ENCODE results near the gene PNMA8A.
"Not testable (repeated sequence)": the region's sequence is repeated elsewhere in the genome, so short reads cannot be mapped to it uniquely, and the experiment has no call there.

Gene PNMA8A, protein sequence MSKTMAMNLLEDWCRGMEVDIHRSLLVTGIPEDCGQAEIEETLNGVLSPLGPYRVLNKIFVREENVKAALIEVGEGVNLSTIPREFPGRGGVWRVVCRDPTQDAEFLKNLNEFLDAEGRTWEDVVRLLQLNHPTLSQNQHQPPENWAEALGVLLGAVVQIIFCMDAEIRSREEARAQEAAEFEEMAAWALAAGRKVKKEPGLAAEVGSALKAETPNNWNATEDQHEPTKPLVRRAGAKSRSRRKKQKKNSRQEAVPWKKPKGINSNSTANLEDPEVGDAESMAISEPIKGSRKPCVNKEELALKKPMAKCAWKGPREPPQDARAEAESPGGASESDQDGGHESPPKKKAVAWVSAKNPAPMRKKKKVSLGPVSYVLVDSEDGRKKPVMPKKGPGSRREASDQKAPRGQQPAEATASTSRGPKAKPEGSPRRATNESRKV

DNA sequence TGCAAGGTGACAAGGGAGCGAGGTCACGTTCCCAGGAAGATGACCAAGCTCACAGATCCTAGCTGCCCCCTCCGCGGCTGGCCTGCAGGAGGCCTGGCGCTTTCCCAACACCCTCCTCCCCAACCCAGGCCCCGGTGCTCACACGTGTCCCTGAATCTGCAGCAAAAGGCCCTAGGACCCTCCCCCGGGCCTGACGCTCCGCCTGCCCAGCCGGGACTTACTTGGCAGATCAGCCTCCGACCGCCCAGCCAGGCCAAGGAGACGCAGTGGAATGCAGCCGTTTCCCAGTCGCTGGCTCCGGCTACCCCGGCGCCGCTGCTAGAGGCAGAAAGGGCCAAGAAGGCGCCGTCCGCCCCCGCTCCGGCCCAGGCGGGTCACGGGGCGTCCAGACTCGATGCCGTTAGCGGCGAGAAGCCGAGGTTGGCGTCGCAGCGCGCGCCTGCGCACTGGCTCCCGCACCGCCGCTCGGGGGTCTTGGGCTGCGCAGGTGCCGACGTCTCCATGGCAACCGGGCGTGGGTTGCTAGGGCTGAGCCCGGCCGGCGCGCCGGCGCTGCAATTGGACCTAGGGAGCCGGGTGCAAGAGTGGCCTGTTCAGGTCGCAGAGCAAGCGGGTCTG is at the start of gene PNMA8A:
PNMA8A (minus strand) TSS at position 448 of the 618 bp plus-strand sequence. CDS start 528 bp downstream, outside the sequence.
- DNase-seq = no peak

GRCh38 chr19:46520616-46521015 is 49.3 kb upstream of the PNMA8A start:
- no peak for DNase-seq

GRCh38 chr19:46517471-46517870 is 46.1 kb upstream of the PNMA8A start:
- no peak for DNase-seq

- peak; percentile 75 for DNase-seq
Observed at GRCh38 chr19:46515879-46516350, 44.6 kb upstream of the PNMA8A start.

- no peak for DNase-seq
Observed at GRCh38 chr19:46515290-46515609, 43.9 kb upstream of the PNMA8A start.

GRCh38 chr19:46514589-46515289 is 43.4 kb upstream of the PNMA8A start:
- no peak for DNase-seq

DNA sequence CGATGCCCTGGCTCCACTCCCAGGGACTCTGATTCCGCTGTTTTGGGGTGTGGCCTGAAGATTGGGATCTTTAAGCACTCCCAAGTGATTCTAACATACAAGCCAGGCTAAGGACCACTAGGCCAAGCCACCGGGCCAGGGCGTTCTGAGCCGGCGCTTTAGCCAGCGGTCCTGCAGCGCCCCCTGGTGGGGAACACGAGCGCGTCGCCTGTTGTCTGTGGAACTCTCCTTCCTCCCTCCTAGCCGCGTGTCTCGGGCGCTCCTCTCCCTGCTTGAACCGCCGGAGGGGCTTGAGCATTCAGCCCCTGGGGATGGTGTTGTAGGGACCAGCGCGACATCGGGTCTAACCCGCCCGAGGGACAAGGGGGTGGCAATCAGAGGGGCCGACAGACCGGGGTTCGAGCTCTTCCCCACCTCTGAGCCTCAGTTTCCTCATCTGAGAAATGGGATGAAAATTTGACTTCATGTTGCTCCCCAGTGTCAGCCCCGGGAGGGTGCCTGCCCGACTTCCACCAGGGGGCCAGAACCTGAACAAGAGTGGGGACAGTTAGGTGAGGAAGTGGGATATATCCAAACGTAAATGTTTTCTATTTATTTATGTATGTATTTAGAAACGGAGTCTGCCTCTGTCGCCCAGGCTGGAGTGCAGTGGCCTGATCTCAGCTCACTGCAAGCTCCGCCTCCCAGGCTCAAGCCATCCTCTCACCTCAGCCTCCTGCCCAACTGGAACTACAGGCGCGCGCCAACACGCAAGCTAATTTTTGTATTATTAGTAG is 42.3 kb upstream of the PNMA8A start:
- peak; percentile 87 for DNase-seq

- DNase-seq = no peak
Observed at GRCh38 chr19:46511237-46511636, 39.9 kb upstream of the PNMA8A start.

DNA sequence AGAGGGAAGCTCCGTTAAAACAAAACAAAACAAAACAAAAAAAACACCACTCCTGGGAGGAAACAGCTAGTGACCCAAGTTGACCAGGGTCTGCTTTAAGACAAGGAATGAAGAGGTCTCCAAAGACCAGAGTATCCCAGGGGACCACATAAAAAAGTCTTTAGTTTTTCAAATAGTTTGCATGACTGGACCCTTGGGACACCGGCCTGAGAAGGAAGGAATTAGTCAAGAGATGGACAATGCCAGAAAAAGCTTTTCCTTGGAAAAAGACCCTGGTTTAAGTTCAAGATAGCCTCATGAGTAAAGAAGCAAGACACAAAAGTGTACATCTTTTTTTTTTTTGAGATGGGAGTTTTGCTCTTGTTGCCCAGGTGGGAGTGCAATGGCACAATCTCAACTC is 36.8 kb upstream of the PNMA8A start:
- no peak for DNase-seq

DNA sequence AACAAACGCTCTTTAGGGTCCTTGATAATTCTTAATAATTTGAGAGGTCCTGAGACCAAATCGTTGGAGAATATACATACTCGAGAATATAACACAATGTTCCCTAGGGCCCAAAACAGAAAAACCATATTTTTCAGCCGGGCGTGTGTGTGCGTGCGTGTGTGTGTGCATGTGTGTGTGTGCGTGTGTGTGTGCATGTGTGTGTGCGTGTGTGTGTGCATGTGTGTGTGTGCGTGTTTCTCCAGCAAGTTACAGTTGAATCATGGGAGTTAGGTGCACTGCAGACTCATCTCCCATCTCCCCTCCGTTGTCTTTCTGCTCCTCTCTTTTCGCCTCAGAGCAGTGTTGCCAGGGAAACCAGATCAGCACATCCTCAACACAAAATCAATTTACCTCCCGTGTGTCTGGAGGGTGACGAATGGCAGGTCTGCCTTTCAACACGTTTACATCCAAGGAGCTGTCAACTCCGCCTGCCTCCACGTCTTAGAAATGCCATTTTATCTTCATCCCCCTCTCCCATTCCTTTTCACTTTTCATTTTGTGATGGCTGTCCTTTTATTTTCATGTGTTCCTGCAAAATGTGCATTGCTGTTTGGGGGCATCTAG is 32.6 kb upstream of the PNMA8A start:
- DNase-seq = no peak

GRCh38 chr19:46502891-46503290 is 31.5 kb upstream of the PNMA8A start:
- no peak for DNase-seq

- no peak for DNase-seq
Observed at GRCh38 chr19:46499692-46500091, 28.3 kb upstream of the PNMA8A start.

GRCh38 chr19:46497773-46498172 is 26.4 kb upstream of the PNMA8A start:
- no peak for DNase-seq

GRCh38 chr19:46496886-46497285 is 25.5 kb upstream of the PNMA8A start:
- not testable (repeated sequence) for DNase-seq

GRCh38 chr19:46496304-46496703 is 24.9 kb upstream of the PNMA8A start:
- DNase-seq = no peak

GRCh38 chr19:46495786-46496099 is 24.4 kb upstream of the PNMA8A start, which contains the start of gene PNMA8B:
Gene PNMA8B, minus strand, starts transcription at chr19:46495867. Its CDS starts 402 bp downstream, at chr19:46495465.
- no peak for DNase-seq

DNA sequence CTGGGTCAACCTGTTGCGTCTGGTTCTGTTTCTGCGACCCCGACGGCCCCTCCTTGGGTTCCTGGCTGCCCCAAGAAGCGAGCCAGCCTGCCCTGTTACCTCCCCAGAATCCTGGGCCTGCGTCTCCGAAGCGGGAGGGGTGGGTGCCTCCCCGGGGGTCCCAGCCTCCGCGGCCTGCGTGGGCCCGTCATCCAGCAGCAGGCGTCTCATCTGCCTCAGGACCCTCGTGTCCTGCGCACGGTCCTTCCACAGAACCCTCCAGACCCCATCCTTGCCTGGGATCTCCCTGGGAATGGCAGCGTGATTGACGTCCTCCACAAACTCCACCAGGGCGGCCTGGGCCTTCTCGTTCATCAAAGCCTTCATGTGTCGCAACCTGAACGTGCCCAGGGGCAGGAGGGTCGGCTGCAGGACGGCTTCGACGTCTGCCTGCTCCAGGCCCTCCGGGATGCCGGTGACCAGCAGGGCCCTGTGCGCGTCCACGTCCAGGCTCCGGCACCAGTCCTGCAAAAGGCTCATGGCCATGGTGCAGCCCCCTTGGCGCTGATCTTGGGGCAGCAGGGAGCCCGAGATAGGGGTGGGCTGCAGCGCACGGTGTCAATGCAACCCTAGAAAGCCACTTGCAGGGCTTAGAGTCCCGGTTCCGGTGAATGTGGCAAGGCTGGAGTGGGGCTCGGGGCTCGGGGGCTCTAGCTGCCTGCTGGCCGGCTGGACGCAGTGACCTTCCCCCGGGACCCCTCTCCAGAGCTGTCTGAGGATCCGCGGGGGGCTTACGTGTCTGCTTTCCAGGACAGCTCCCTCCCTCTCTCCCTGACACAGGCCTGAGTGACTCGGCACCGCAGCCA is 23.8 kb upstream of the PNMA8A start:
- no peak for DNase-seq

- DNase-seq = no peak
Observed at GRCh38 chr19:46494146-46494940, 23.0 kb upstream of the PNMA8A start.

- no peak for DNase-seq
Observed at GRCh38 chr19:46493236-46494145, 22.1 kb upstream of the PNMA8A start.

DNA sequence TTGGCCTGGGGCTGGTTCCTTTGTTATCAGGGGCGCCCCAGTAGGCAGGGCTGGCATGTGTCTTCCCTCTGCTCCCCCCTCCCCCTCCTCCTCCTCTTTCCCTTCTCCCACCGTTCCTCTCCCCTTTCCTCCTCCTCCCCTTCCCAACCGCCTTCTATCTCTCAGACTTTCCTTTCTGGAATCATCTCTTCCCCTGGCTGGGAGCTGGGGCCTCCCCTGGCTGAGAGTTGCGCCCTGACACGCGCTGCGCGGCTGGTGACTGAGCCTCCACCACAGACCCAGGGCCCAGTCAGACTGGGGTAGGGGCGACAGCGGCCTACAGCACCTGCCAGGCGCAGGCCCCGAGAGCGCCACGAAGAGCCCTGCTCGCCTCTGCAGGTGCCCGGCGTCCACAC is 21.5 kb upstream of the PNMA8A start:
- DNase-seq = no peak

Data from hematopoietic multipotent progenitor cell treated with erythropoietin and hydrocortisone succinate and interleukin-3 and kit ligand, for 6 days (in vitro differentiated cells).